22Rv1 (cell line): ENCODE results near the gene GATAD2B.

ENCODE experiments used
- ZFX ChIP-seq: fragments of 450-650 bp; IDR thresholded peaks from 2 replicates; pipeline ENCODE4 v1.6.1; 2017; ENCODE audit warnings: antibody characterized with exemption, borderline replicate concordance
- TF ChIP-seq, protein P1 (sequence below): fragments of 450-650 bp; IDR thresholded peaks from 2 replicates; pipeline ENCODE4 v1.5.1; 2017; ENCODE audit warnings: mild to moderate bottlenecking

DNA sequence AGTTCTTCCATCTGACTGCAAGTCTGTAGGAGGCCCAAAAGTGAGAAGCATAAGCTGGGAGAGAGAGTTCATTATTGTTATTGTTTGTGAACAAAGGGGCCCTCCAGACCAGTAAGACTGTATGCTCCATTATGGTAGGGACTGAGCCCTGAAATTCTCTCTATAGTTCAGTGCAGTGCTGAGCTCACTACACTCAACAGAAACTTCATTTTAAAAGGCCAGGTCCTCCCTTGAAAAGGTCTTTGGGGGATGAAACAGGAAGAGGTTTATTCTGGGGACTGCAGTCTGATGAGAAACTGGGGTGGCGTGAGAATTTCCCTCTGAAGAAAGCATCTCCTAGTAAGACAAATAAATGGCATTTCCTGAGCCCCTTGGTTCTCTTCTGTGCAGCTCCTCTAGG, 5.5 kb upstream of the GATAD2B start:
- TF ChIP-seq, protein P1, sequence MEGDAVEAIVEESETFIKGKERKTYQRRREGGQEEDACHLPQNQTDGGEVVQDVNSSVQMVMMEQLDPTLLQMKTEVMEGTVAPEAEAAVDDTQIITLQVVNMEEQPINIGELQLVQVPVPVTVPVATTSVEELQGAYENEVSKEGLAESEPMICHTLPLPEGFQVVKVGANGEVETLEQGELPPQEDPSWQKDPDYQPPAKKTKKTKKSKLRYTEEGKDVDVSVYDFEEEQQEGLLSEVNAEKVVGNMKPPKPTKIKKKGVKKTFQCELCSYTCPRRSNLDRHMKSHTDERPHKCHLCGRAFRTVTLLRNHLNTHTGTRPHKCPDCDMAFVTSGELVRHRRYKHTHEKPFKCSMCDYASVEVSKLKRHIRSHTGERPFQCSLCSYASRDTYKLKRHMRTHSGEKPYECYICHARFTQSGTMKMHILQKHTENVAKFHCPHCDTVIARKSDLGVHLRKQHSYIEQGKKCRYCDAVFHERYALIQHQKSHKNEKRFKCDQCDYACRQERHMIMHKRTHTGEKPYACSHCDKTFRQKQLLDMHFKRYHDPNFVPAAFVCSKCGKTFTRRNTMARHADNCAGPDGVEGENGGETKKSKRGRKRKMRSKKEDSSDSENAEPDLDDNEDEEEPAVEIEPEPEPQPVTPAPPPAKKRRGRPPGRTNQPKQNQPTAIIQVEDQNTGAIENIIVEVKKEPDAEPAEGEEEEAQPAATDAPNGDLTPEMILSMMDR: no peak
- no peak for TF ChIP-seq ZFX
